GM12864 (cell line): Measurements from ENCODE around the gene UBP1.

Source experiments
- DNase-seq: peaks from one replicate; pipeline ENCODE4 v3.0.0-alpha.2; 2011; ENCODE audit warnings: low read depth
- H3K4me3 ChIP-seq: 2 replicates; pipeline ENCODE4 v1.5.1; 2011; ENCODE audit warnings: mild to moderate bottlenecking, low read depth, low read length, control low read depth
- CTCF ChIP-seq: IDR thresholded peaks from 2 replicates; pipeline ENCODE4 v1.5.1; 2011; ENCODE audit warnings: low read depth, mild to moderate bottlenecking, moderate library complexity, low read length, control low read depth, inconsistent platforms; ENCODE audit errors: missing control alignments

UBP1 gene

GRCh38 chr3:33391255-33391995, 48.8 kb downstream of the UBP1 start:
- no peak overlapping the region for H3K4me3 ChIP-seq
- no peak for TF ChIP-seq CTCF
- DNase-seq, result no peak

GRCh38 chr3:33389908-33390307, 50.3 kb downstream of the UBP1 start:
- no peak for TF ChIP-seq CTCF
- DNase-seq, result no peak
- H3K4me3 ChIP-seq, result no peak overlapping the region

GRCh38 chr3:33388374-33389100, 51.7 kb downstream of the UBP1 start:
- no peak overlapping the region for H3K4me3 ChIP-seq
- DNase-seq, result no peak
- no peak for TF ChIP-seq CTCF

GRCh38 chr3:33386631-33387030, 53.6 kb downstream of the UBP1 start:
- H3K4me3 ChIP-seq, result no peak overlapping the region
- TF ChIP-seq CTCF, result no peak
- no peak for DNase-seq

- no peak for TF ChIP-seq CTCF
- no peak overlapping the region for H3K4me3 ChIP-seq
- DNase-seq, result no peak
These were observed 54.8 kb downstream of the UBP1 start for GRCh38 chr3:33385423-33385822.

- DNase-seq, result no peak
- TF ChIP-seq CTCF, result no peak
- H3K4me3 ChIP-seq, result no peak overlapping the region
These were observed 56.3 kb downstream of the UBP1 start for GRCh38 chr3:33383951-33384350.
